Stimulated activated CD8-positive, alpha-beta memory T cell treated with anti-CD3 and anti-CD28 coated beads, Interleukin-4, amount 100 ng/mL, for 4 hours (primary cell): Measurements from ENCODE around the gene SLC16A8.
"Not testable (repeated sequence)": the region's sequence is repeated elsewhere in the genome, so short reads cannot be mapped to it uniquely, and the experiment has no call there.

Source experiments
- DNase-seq, 2 donors: peaks; one replicate each; pipeline ENCODE4 v3.0.0-alpha.2; 2020; ENCODE audit warnings: low read depth in 2 of 2, low spot score in 1 of 2

Gene SLC16A8, protein sequence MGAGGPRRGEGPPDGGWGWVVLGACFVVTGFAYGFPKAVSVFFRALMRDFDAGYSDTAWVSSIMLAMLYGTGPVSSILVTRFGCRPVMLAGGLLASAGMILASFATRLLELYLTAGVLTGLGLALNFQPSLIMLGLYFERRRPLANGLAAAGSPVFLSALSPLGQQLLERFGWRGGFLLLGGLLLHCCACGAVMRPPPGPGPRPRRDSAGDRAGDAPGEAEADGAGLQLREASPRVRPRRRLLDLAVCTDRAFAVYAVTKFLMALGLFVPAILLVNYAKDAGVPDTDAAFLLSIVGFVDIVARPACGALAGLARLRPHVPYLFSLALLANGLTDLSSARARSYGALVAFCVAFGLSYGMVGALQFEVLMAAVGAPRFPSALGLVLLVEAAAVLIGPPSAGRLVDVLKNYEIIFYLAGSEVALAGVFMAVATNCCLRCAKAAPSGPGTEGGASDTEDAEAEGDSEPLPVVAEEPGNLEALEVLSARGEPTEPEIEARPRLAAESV

DNA sequence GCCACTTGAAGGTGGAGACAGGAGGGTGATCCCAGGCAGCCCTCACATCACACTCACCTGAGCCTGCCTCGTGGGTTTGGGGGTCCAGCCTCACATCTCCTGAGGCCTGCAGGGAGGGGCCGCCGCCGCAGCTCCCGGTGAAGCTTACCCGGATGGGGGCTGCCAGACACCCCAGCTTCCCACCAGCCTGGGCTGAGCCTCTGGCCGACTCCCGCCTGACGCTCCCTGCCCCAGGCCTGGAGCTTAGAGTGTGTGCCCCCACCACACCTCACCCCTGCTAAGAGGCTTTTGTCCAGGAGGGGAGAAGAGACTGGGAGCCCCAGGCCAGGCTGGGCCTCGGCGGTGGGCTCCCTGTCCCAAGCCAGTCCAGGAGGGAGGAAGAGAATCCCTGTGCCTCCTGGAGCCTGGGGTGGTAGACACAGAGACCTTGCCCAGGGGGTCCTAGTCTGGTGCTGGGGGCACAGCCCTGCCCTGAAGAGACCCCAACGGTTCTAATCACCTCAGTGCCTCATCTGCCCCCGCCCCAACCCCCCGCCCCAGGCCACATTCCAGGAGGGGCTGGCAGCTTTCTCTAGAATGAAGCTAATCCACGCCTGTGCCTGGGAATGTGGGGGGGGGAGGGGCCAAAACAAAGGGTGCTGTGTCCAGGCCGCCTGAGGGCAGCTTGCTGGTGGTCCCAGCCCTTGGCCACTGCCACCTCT, at the start of gene SLC16A8:
Gene SLC16A8 (minus strand): TSS at position 254 of the 701 bp plus-strand sequence. CDS start 1,311 bp downstream, outside the sequence.
- DNase-seq = no peak

DNA sequence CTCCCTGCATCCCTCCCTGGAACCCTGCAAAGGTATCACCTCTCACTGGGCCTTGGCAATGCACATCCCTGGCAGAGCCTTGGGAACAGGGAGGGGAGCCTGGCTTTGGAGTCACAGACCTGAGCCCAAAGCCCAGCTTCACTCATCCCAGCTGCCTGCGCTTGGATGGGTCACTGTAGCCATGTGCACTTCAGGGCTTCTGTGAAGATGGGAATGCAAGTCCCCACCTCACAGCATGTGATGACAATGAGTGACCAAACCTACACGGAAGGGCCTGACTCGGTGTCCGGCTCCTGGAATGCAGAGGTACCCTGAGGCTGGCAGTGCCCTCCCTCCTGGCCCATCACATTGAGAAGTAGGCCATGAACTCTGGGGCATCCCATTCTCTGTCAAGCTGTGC, 49.3 kb upstream of the SLC16A8 start:
- no peak for DNase-seq

DNA sequence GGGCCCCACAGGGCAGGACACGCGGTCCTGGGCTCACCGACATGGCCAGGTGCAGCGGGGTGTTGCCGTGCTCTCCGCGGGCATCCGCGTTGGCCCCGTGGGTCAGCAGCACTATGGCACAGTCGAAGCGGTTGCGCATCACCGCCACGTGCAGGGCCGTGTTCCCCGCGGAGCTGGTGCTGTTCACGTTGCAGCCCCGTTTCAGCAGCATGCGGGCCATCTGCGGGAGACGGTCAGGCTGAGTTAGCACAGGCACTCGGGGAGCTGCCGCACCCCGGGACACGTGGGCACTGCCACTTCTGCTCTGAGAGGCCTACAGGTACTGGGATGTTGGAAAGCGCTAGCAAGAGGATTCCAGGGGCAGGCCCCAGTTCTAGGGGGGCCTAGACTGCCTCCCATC, 48.8 kb upstream of the SLC16A8 start:
- no peak for DNase-seq

DNA sequence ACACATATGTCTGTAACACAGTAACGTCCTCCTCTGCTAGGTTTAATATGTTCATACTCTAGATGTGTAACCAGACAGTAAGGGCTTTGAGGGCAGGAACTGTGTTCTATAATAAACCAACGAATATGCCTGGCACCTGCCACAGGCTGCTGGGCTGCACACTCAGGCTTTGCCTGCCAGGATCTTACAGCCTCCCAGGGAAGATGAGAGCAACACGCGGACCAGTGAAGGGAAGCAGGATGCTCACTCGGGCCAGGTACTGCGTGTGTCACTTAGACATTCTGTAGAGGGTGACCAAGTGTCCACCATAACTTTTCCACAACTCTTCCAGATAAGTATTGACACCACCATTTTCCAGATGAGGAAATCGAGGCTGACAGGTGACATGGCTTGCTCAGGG, 48.2 kb upstream of the SLC16A8 start:
- DNase-seq = no peak

DNA sequence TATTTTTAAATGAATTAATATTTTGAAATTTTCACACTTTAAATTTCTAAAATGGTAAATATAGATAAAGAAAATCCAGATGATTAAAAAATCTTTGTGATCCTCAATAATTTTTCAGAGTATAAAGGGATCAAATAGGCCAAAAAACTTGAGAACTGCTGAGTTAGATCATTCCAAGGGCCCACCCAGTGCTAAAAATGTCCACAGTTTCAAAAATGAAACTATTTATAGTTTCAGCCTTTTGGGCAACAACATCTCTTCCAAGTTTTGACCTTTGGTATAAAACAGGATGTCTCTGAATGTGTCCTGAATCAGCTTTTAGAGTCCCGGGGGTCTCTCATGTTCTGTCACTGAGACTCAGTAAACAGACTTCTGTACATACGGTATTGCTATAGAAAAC, 47.4 kb upstream of the SLC16A8 start:
- DNase-seq = no peak

DNA sequence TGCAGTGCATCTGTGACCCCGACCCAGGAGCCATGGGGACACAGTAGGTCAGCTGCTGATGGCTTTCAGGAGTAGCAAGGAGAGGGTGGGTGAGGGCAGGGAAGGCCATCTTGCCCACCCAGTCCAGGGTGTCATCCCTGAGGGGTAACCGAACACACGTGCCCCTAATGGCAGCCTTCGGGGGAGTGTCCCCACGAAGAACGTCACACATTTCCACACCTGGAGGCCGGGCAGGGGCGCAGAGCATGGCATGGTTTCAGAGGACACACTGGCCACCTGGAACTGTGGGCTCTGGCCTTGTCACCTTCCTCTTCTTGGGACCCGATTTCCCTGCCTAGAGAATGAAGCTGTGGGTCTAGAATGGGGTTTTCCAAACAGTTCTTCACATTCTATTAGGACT, 45.9 kb upstream of the SLC16A8 start:
- DNase-seq = no peak

DNA sequence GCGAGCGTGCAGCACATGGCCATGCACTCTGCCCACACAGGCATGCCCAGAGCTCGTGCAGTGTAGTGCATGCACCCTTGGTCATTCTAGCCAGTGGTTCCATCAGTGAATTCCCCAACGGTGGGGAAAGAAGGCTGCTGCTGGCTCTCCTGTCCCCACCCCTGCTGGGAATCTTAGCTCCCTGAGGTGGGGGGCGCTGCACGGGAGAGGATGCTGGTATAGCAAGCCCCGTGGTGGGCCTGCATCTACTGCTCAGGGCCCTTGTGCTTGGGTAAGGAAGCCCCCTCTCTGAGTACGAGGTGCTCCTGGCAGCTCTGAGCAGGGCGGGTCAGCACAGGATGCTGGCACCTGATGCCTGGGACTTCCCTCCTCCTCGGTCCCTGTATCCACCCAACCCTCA, 45.0 kb upstream of the SLC16A8 start:
- DNase-seq = no peak

DNA sequence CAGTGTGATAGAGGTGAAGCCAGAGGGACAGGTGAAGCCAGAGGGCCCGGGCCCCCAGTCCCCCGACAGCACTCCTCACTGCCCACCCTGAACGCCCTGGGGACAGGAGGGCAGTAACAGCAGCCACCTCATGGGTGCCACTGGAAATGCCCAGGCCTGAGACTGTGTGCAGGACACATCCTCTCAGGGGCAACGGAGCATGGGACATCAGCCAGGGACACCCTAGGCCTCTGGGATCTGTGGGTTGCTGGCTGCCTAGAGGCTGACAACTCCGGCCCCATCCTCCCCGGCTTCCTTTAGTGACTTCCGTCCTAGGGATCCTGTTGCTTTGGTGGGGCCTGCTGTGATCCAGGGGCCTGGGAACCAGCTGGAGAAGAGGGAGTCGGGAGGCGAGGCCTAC, 43.9 kb upstream of the SLC16A8 start:
- DNase-seq = no peak

DNA sequence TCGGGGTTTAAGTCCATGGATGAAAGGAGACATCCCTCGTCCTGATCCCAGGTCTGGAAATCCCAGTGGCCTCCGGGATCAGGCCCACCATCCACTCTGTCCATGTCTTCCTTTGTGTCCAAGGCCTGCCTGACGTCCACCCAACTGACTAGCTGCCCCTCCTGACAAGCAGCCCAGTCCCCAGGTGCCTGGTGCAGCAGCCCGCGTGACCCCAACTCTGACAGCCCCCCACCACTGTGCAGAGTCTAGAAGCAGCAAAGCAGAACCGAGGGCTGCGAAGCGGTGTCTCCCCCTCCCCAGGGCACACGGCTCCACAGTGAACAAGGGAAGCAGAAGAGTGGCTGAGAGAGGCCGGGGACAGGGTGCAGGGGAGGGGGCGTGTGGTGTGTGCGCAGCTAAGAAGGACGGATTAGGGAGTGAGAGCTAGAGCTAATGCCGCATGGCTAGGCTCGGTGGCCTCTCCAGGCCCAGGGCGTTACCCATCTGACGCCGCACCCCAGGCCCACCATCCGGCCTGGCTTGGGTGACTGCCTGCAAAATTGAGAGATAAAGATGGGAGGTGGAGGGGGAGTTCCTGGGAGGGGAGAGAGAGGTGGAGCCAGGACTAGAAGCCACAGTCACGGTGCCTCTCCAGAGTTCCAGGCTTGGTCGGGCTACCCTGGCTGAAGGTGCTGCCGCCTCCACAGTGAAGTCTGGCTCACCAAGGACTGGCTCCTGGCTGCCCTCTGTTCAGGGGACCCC, 43.1 kb upstream of the SLC16A8 start:
- no peak for DNase-seq

DNA sequence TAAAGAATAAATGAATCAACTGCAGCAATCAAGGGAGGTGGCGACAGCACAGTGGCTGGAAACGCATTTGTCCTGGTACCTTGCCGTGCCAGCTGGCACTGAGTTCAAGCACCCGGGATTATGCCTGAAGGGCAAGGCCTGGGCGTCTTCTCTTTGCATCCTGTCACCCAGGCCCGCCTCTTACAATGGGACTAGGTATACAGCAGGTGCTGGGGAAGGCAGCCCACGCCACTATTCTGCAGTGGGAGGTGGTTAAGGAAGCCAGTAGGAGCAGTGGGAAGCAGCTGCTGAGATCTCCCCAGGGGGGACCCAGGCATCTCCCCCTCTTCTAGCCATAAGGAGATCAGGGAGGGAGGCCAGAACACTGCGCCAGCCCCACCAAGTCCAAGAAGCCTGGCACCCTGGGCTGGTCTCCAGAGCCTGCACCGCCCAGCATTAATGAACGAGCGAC, 41.8 kb upstream of the SLC16A8 start:
- DNase-seq = no peak

DNA sequence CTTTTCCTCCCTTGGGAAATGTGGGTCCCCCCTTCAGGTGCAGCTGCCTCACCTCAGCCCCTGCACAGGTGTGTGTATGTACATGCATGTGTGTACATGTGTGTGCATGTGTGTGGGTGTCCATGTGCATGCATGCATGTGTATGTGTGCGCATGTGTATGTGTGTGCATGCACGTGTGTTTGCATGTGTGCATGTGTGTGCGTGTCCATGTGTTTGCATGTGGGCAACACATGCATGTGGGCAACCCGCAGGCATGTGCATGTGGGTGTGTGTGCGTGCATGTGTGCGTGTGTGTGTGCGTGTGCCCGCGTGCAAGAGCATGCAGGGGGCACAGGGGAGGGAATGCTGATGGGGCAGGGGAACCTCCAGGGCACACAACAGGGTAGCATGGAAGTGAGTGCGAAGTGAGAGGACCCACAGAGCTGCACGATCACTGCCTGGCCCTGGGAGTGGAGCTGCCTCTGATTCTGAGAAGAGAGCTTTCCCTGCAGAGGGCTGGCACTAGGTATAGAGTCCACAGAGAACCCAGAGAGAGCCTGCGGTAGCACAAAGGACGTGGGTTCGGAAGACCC, 41.1 kb upstream of the SLC16A8 start:
- DNase-seq = no peak

DNA sequence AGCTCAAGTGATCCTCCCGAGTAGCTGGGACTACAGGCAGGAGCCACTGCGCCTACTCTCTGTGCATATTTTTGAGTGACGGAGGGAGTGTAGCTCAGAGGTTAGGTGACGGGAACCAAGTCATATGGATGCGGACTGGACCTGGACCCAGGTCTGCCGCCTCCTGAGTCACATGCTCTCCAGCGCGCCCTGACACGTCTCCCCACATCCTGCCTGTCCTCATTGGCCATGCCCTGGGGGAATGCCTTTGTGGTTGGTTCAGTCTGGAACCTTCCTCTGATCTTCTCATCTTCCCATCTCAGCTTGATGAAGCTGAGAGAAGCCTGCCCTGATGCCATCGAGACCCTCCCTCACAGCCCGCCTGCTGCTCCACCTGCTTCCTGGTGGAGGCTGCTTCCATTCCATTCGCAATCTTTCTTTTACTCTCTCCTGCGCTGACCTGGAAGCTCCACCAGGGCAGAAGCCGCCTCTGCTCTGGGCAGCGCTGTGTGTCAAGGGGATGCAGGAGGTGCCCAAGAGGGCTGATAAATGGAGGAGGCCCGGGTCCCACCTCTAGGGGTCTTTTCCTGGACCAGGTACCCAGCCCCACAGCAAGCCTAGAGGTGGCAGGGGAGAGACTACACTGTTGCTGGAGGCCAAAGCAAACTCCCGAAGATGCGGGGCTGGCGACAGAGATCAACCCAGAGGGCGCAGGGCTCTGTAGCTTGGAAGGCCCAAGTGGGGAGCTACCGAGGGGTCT, 40.4 kb upstream of the SLC16A8 start:
- DNase-seq = no peak

DNA sequence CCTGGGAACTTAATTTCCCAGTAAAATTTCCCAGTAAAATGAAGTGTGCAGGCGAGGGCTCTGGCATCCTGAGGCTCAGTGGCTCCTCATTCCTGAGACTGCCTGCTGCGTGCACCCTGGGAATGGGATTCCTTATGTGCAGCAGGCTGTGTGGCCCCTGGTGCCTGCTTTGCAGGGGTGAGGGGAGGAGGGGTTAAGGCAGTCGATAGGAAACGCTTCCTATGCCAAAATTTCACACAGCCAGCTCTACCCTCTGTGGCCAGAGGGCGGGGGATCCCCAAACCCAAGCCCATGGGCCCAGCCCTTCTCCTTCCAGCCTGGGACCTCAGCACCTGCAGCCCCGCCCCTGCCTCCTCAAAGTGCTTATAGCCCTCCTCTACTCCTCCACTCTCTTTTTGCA, 38.6 kb upstream of the SLC16A8 start:
- no peak for DNase-seq

DNA sequence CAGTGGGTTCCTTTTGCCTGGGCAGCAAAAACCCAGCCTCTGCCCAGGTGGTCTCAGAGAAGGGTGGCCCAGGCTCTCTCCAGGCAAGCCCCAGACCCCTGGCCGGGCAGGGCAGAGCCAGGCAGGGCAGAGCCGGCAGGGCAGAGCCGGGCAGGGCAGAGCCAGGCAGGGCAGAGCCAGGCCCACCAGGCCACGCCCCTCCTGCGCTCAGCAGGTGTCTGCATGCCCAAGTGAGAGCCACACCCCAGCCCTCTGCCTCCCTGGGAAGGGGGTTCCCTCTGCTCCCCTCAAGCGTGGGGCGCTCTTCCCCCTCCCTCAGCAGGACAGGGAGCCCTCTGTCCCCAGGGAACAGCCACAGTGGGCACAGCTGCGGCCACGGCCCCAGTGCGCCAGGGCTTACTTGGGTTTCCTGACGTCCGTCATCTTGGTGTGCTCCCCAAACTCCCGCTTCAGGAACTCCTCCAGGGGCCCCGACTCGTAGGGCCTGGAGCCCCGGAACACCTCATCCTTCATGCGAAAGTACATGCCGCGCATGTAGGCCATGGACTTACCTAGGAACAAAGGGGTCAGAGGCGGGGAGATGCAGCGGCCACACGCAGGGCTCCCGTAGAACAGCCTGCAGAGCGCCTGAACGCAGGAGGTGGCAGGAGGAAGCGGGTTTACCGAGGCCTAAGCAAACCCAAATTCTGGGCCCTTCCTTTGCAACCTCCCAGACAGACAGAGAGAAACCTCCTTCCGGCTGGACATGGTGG, 36.6 kb upstream of the SLC16A8 start:
- no peak for DNase-seq

DNA sequence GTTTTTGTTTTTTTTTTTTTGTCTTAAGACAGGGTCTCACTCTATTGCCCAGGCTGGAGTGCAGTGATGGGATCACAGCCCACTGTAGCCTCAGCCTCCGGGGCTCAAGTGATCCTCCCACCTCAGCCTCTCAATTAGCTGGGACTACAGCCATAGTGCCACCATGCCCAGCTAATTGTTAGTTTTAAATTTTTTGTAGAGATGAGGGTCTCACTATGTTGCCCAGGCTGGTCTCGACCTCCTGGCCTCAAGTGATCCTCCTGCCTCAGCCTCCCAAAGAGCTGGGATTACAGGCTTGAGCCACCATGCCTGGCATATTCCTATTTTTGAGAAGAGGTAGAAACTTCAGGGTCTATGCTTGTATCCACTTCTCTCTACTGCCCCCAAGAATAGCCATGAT, 34.8 kb upstream of the SLC16A8 start:
- not testable (repeated sequence) for DNase-seq

DNA sequence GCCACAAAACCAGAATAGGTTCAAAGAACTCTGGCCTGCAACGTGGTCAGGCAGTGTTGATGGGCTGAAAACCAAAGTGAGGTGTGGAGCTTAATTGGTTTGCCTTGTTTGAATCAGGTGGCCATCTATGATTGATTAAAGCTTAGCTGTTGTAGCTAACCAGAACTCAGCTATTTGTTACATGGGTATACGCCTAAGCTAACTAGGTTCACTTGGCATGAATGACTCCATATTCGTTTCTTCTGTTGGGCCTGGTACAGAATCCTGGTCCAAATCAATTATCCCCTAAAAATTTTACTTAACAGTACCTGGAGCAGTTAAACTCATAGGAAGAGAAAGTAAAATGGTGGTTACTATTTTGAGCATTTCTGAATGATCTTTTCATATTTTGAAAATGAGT, 34.2 kb upstream of the SLC16A8 start:
- DNase-seq = no peak

DNA sequence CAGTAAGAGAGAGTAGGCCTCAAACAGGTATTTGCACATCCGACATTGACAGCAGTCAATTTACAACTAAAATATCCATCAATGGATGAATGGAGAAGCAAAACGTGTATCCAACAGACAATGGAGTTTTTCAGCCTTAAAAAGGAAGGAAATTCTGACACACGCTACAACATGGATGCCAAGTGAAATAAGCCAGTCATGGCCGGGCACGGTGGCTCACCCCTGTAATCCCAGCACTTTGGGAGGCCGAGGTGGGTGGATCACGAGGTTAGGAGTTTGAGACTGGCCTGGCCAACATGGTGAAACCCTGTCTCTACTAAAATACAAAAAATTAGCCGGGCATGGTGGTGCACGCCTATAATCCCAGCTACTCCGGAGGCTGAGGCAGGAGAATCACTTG, 33.6 kb upstream of the SLC16A8 start:
- DNase-seq = not testable (repeated sequence)

DNA sequence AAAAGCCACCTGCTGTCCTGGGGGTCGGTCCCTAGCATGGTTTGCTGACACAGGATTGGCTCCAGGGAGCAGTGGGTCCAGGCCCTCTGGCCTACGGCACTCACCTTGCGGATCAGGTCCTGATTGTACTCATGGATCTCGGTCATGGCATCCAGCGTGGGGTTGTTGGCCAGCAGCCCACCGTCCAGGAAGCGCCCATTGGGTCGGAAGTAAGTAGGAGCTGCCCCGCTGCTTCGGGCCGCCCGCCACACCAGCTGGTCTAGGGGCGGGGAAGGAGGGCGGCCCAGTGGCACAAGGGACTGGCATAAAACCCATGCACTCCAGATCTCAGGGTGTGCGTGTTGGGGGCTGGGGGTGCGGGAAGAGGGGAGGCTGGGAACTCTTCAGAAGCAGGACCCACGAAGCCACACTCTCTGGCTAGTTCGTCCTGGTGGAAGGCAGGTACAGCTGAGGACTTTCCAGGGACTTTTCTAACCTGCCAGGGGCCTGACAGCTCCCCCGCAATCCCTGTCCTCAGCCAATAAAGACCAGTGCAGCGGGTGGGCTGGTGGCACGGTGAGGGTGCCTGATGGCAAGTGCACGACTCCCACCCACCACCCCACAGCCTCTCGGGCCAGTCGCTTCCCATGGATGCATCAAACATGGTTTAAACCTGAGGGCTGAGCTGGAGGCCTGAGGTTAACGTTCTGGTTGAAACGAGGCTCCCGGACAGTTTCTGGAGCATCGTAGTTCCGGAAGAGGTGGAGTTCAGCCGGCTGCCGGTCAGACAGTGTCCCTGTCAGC, 31.6 kb upstream of the SLC16A8 start:
- DNase-seq = no peak
